ENCODE data around the gene KCTD20.

Gene KCTD20

DNA sequence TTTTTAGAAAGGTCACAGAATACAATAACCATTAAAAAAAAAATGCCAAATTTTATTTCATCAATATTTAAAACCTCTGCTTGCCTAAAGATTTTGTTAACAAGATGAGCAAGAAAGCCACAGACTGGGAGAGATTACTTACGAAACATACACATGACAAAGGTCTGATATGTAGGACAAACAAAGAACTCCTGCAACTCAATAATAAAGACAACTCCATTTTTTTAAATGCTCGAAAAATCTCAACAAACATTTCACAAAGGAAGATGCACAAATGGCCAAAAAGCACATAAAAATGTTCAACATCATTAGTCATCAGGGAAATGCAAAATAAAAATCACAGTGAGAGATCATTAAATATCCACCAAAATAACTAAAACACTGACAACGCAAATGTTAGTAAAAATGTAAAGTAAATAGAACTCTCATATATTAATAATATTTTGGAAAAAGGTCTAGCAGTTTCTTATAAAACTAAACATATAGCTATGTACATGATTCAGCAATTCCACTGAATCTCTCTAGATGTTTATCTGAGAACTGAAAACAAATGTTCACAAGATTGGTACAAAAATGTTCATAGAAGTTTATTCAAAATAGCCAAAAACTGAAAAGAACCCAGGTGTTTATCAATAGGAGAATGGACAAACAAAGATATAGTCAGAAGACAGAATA, 94.2 kb downstream of the KCTD20 start:
- no peak for DNase-seq (ENCODE audit: low read depth)

DNA sequence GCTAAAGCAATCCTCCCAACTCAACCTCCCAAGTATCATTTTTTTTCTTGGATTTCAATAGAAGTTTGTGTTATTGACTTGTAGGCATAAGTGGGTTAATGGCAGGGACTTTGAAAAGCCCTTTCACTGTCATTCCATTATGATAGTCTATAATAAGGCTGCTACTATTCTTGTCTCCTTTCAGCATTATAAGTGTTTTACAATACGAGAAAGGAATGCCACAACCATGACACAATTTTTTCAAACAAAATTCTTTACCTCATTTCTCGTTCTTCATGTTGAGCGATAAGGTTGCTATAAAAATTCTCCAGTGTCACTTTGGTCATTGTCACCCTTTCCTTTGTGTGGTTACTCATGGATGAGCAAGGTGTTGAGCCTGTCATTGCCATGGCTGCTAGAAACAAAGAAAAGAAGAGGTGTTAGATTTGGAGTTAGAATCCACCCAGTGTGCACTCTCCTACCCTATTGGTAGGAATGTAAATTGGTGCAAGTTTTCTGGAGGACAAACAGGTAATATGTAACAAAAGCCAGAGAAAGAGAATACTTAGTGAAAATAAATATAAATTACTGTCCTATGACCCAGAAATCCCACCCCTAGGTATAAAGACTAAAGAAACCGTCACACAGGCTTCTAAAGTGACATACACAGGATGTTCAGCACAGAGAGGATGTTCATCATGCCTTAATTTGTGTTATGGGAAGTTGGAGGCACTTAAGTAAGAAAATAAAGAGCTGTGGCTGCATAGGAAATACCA, 97.2 kb downstream of the KCTD20 start:
- no peak for DNase-seq (ENCODE audit: low read depth)

Measured in GM04503 (cell line).